HG02938 (cell line): ENCODE results near the gene STAU1.

Experiments used
- ATAC-seq: cut with Tn5 transposase; IDR thresholded peaks from one replicate; pipeline ENCODE4 v1.9.1; 2021; ENCODE audit warnings: mild to moderate bottlenecking, moderate library complexity; ENCODE audit not compliant: unreplicated experiment

STAU1 gene

DNA sequence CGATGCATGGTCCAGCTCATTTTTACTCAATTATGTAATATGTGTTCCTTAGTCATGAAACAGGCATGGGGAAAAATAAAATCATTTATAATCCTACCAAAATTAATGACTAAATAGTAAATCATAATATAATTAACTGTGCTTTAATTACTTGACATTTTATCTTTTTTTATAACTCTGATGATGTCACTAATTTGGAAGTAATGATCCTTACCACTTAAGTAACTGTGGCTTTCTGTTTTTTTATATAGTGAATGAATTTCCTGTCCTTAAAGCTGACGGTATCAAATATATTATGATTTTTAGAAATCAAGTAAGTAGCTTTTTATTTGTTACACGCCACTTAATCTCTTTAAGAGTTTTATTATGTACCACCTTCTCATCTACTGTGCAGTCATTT is 109.8 kb downstream of the STAU1 start:
- ATAC-seq = no peak

DNA sequence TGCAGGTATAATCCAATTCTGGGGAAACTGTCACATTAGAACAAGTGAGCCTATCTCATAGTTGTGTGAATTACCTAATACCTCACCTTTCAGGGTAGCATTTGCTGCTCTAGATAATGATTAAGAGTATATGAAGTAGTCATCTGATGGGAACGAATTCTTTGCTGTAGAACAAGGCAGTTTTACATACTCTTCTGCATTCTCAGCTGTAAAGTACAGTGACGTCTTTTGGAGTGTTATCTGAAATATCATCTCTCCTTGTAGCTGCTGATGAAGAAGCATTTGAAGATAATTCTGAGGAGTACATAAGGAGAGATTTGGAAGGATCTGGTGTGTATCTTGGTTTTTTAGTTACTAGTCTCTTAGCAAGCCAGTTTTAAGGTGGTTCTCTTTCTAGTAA is 113.6 kb downstream of the STAU1 start:
- ATAC-seq = no peak
